Globus pallidus (tissue), 1 donor: ENCODE data around the gene DCAF8.
"Not testable (repeated sequence)": the region's sequence is repeated elsewhere in the genome, so short reads cannot be mapped to it uniquely, and the experiment has no call there.

Source experiments
- DNase-seq: peaks from one replicate; pipeline ENCODE4 v3.0.0-alpha.2; 2015; ENCODE audit warnings: low spot score

The DCAF8 gene

GRCh38 chr1:160261893-160262794 is at the start of gene DCAF8:
Gene DCAF8 (minus strand): TSS chr1:160262549. CDS start chr1:160244008, 18,541 bp downstream.
- DNase-seq, result peak; percentile 97

- DNase-seq, result no peak
Observed at GRCh38 chr1:160309571-160309970, 47.2 kb upstream of the DCAF8 start.

GRCh38 chr1:160309185-160309557 is 46.8 kb upstream of the DCAF8 start:
- DNase-seq, result no peak

- no peak for DNase-seq
Observed at GRCh38 chr1:160308451-160309184, 46.3 kb upstream of the DCAF8 start.

GRCh38 chr1:160307118-160307791 is 44.9 kb upstream of the DCAF8 start:
- no peak for DNase-seq

- DNase-seq, result no peak
Observed at GRCh38 chr1:160300173-160300572, 37.8 kb upstream of the DCAF8 start.

- DNase-seq, result no peak
Observed at GRCh38 chr1:160296036-160296435, 33.7 kb upstream of the DCAF8 start.

- no peak for DNase-seq
Observed at GRCh38 chr1:160293020-160293968, 30.9 kb upstream of the DCAF8 start.

- DNase-seq, result peak; percentile 76
Observed at GRCh38 chr1:160291248-160292220, 29.2 kb upstream of the DCAF8 start.

GRCh38 chr1:160287769-160288168 is 25.4 kb upstream of the DCAF8 start:
- not testable (repeated sequence) for DNase-seq

GRCh38 chr1:160285506-160285905 is 23.2 kb upstream of the DCAF8 start:
- no peak for DNase-seq

GRCh38 chr1:160284782-160285344 is 22.5 kb upstream of the DCAF8 start, which contains the start of gene PEX19:
Gene PEX19 (minus strand): TSS chr1:160285133. CDS start chr1:160285124, 9 bp downstream.
- peak; percentile 91 for DNase-seq

- DNase-seq, result no peak
Observed at GRCh38 chr1:160284220-160284781, 22.0 kb upstream of the DCAF8 start.

GRCh38 chr1:160282807-160283206 is 20.5 kb upstream of the DCAF8 start:
- DNase-seq, result no peak

- DNase-seq, result no peak
Observed at GRCh38 chr1:160277987-160278386, 15.6 kb upstream of the DCAF8 start.

GRCh38 chr1:160277330-160277729 is 15.0 kb upstream of the DCAF8 start:
- DNase-seq, result no peak

GRCh38 chr1:160271025-160271424 is 8.7 kb upstream of the DCAF8 start:
- no peak for DNase-seq

- DNase-seq, result no peak
Observed at GRCh38 chr1:160267284-160267991, 5.1 kb upstream of the DCAF8 start.
